Measurements from ENCODE around the gene ABLIM3. TPM values are rescaled to one million over a fixed set of nuclear protein-coding genes. Genes with fewer than 3 reads are reported as not detected.

The ABLIM3 gene
- polyA plus RNA-seq, 1 of the 3 experiments (the other 2 are of a cell fraction), result 5.9 TPM

- ChIA-PET CTCF (interaction anchor here (4.1 kb wide), 1 partner anchor 9 kb away, joined by 17 read pairs; the partner anchor contains the start of gene ABLIM3), POLR2A (no interaction called here)
- H3K9ac ChIP-seq, result no peak overlapping the region
Observed at GRCh38 chr5:149149942-149150341, 8.6 kb downstream of the ABLIM3 start.

GRCh38 chr5:149150457-149150856, 9.2 kb downstream of the ABLIM3 start:
- H3K79me2 ChIP-seq (ENCODE audit: insufficient read depth), result peaks cover 16% of the 10 kb centered on the region
- no peak overlapping the region for H3K9ac ChIP-seq
- TF ChIP-seq RXRA (IDR thresholded peaks at IDR 0.05; ENCODE audit: borderline replicate concordance, low read depth) (no peak), TCF12 (IDR thresholded peaks at IDR 0.05) (0 out of 2 replicates have a peak, but pooled peaks have one; percentile 5)
- no peak overlapping the region for H2AFZ ChIP-seq (ENCODE audit: low read depth)
- no peak overlapping the region for H3K27ac ChIP-seq (ENCODE audit: low read depth in 2 of 2, low read length in 1 of 2)
- no peak overlapping the region for H3K4me3 ChIP-seq (ENCODE audit: low read depth in 2 of 2, low read length in 1 of 2)
- no peaks in the 10 kb centered on the region for H3K9me2 ChIP-seq
- DNase-seq, result no peak
- peaks cover 0 to 17% of the 10 kb centered on the region in 2 experiments for H3K4me1 ChIP-seq (ENCODE audit: control insufficient read depth in 1 of 2, insufficient read depth in 2 of 2, low read depth in 1 of 2, low read length in 1 of 2)
- POLR2A ChIA-PET, result no interaction called here
- no peaks in the 10 kb centered on the region for H3K27me3 ChIP-seq (ENCODE audit: insufficient read depth)
- peaks cover 0 to 4% of the 10 kb centered on the region in 2 experiments for H3K36me3 ChIP-seq (replicated peaks in 1 of 2; ENCODE audit: control insufficient read depth in 1 of 2, insufficient read depth in 2 of 2, low read length in 1 of 2)
- H4K20me1 ChIP-seq (ENCODE audit: insufficient read depth), result no peaks in the 10 kb centered on the region
- peaks cover 4% of the 10 kb centered on the region for H3F3A ChIP-seq (replicated peaks; ENCODE audit: insufficient read depth)
- peaks cover 3% of the 10 kb centered on the region; the same call in 1 of the 2 replicates for H3K9me3 ChIP-seq
- no peak overlapping the region for H3K4me2 ChIP-seq
- 54% methylated on average over 5 of the region's 5 CpGs for WGBS (ENCODE audit: low lambda C conversion rate)
- CTCF ChIA-PET, result interaction anchor here (4.1 kb wide), 1 partner anchor 10 kb away, joined by 17 read pairs; the partner anchor contains the start of gene ABLIM3

More at GRCh38 chr5:149149942-149150341, 8.6 kb downstream of the ABLIM3 start:
- Histone ChIP-seq H3K4me3 (ENCODE audit: low read depth in 2 of 2, low read length in 1 of 2) (no peak overlapping the region), H3K79me2 (ENCODE audit: insufficient read depth) (peaks cover 21% of the 10 kb centered on the region), H3K4me1 (ENCODE audit: control insufficient read depth in 1 of 2, insufficient read depth in 2 of 2, low read depth in 1 of 2, low read length in 1 of 2) (peaks cover 0 to 17% of the 10 kb centered on the region in 2 experiments), H3K36me3 (replicated peaks in 1 of 2; ENCODE audit: control insufficient read depth in 1 of 2, insufficient read depth in 2 of 2, low read length in 1 of 2) (peaks cover 0 to 4% of the 10 kb centered on the region in 2 experiments), H3K27ac (ENCODE audit: low read depth in 2 of 2, low read length in 1 of 2) (no peak overlapping the region), H3K27me3 (ENCODE audit: insufficient read depth) (no peaks in the 10 kb centered on the region), H3K4me2 (no peak overlapping the region), H4K20me1 (ENCODE audit: insufficient read depth) (no peaks in the 10 kb centered on the region), H3K9me3 (peaks cover 3% of the 10 kb centered on the region; the same call in 1 of the 2 replicates), H3F3A (replicated peaks; ENCODE audit: insufficient read depth) (peaks cover 4% of the 10 kb centered on the region), H2AFZ (ENCODE audit: low read depth) (no peak overlapping the region), H3K9me2 (no peaks in the 10 kb centered on the region)
- DNase-seq, result no peak
- 86% methylated on average over 3 of the region's 3 CpGs for WGBS (ENCODE audit: low lambda C conversion rate)
- no peak for TF ChIP-seq GATA2 (CRISPR knock-in tag; IDR thresholded peaks at IDR 0.05)
- no peak for TF ChIP-seq ELF1 (IDR thresholded peaks at IDR 0.05)
- no peak for TF ChIP-seq RFX5 (IDR thresholded peaks at IDR 0.05; ENCODE audit: low read length)
- no peak for TF ChIP-seq JUND (IDR thresholded peaks at IDR 0.05)
- no peak for TF ChIP-seq TEAD4 (IDR thresholded peaks at IDR 0.05; ENCODE audit: borderline replicate concordance, insufficient read depth)
- TF ChIP-seq POLR2AphosphoS5 (IDR thresholded peaks at IDR 0.05; ENCODE audit: low read depth, low read length), result no peak
- TF ChIP-seq MEF2A (IDR thresholded peaks at IDR 0.05; ENCODE audit: borderline replicate concordance, low read depth), result no peak
- TF ChIP-seq CHD2 (IDR thresholded peaks at IDR 0.05; ENCODE audit: low read length, partially characterized antibody), result no peak
- no peak for TF ChIP-seq YY1 (IDR thresholded peaks at IDR 0.05; ENCODE audit: low read depth)
- no peak for TF ChIP-seq FOXM1 (IDR thresholded peaks at IDR 0.05; ENCODE audit: low read depth)
- TF ChIP-seq MAX (IDR thresholded peaks at IDR 0.05; ENCODE audit: low read depth), result no peak

DNA sequence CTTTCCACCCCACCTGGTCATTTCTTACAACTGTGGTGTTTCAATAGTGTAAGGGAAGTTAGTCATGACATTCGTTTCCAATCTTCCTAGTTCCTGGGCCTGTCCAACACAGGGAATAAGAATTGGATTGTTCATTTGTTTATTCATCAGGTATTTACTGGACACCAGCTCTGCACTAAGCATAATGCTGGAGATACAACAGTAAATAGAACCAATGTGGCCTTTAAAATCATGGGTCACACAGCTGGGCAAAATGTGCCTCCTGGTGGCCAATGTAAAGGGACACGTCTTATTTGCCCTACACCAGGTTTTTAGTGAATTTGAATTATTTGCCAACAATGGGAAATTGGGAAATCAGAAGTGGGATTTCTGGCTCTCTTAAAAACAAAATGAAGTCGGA, 10.4 kb downstream of the ABLIM3 start:
- 85% methylated on average over 3 of the region's 3 CpGs for WGBS (ENCODE audit: low lambda C conversion rate)
- DNase-seq, result no peak
- POLR2A ChIA-PET, result no interaction called here
- CTCF ChIA-PET, result interaction anchor here (4.1 kb wide), 1 partner anchor 11 kb away, joined by 17 read pairs; the partner anchor contains the start of gene ABLIM3
- peak overlapping the region in 1 of 2 experiments; percentile 33; a peak in 1 of 4 replicates for H3K27ac ChIP-seq (ENCODE audit: low read depth in 2 of 2, low read length in 1 of 2)
- peaks cover 6% of the 10 kb centered on the region; the same call in 1 of the 2 replicates for H3K79me2 ChIP-seq (ENCODE audit: insufficient read depth)
- H3K27me3 ChIP-seq (ENCODE audit: insufficient read depth), result no peaks in the 10 kb centered on the region
- no peak overlapping the region for H2AFZ ChIP-seq (ENCODE audit: low read depth)
- peaks cover 0 to 17% of the 10 kb centered on the region in 2 experiments for H3K4me1 ChIP-seq (ENCODE audit: control insufficient read depth in 1 of 2, insufficient read depth in 2 of 2, low read depth in 1 of 2, low read length in 1 of 2)
- no peak overlapping the region for H3K4me2 ChIP-seq
- no peaks in the 10 kb centered on the region for H4K20me1 ChIP-seq (ENCODE audit: insufficient read depth)
- H3K9ac ChIP-seq, result no peak overlapping the region
- no peaks in the 10 kb centered on the region for H3K9me2 ChIP-seq
- H3K9me3 ChIP-seq, result peaks cover under 1% of the 10 kb centered on the region; the same call in 1 of the 2 replicates
- no peak for TF ChIP-seq MXI1 (IDR thresholded peaks at IDR 0.05; ENCODE audit: low read depth, low read length)
- TF ChIP-seq CTCF (IDR thresholded peaks at IDR 0.05), result peak; percentile 50
- H3K36me3 ChIP-seq (replicated peaks in 1 of 2; ENCODE audit: control insufficient read depth in 1 of 2, insufficient read depth in 2 of 2, low read length in 1 of 2), result peaks cover 0 to under 1% of the 10 kb centered on the region in 2 experiments
- peaks cover 4% of the 10 kb centered on the region for H3F3A ChIP-seq (replicated peaks; ENCODE audit: insufficient read depth)
- H3K4me3 ChIP-seq (ENCODE audit: low read depth in 2 of 2, low read length in 1 of 2), result no peak overlapping the region
